Fibroblast of lung (primary cell): Measurements from ENCODE around the gene BTG1. TPM values are rescaled to one million over a fixed set of nuclear protein-coding genes. Genes with fewer than 3 reads are reported as not detected.

Experiments
- DNase-seq, 2 donors: peaks; one replicate each; pipeline versions ENCODE4 v3.0.0 to v3.0.0-alpha.2; 2010; ENCODE audit warnings: low read depth in 2 of 2
- H2AFZ ChIP-seq: 2 replicates; pipeline ENCODE4 v1.5.1; 2012; ENCODE audit warnings: low read length, control low read depth, inconsistent platforms
- H3K27ac ChIP-seq: 2 replicates; pipeline ENCODE4 v1.5.1; 2011; ENCODE audit warnings: low read length, control low read depth; ENCODE audit not compliant: insufficient read depth
- H3K27me3 ChIP-seq: 2 replicates; pipeline ENCODE4 v1.5.1; 2011; ENCODE audit warnings: mild to moderate bottlenecking, low read length; ENCODE audit not compliant: control insufficient read depth, insufficient read depth
- H3K36me3 ChIP-seq: 2 replicates; pipeline ENCODE4 v1.5.1; 2011; ENCODE audit warnings: low read length; ENCODE audit not compliant: control insufficient read depth, insufficient read depth
- H3K4me1 ChIP-seq: 2 replicates; pipeline ENCODE4 v1.5.1; 2011; ENCODE audit warnings: low read length; ENCODE audit not compliant: control insufficient read depth, insufficient read depth; ENCODE audit errors: extremely low read depth
- H3K4me2 ChIP-seq: 2 replicates; pipeline ENCODE4 v1.5.1; 2011; ENCODE audit warnings: low read length, control low read depth; ENCODE audit not compliant: insufficient read depth; ENCODE audit errors: extremely low read depth
- H3K4me3 ChIP-seq, 4 experiments: fragments of 200-600 bp in 1 of 4; sonication (generic) in 1 of 4; replicated peaks in 1 of 4; 2 replicates each; pipeline ENCODE4 v1.5.1; 2011 to 2016; ENCODE audit warnings: low read length in 4 of 4, low read depth in 3 of 4, mild to moderate bottlenecking in 3 of 4, control low read depth in 2 of 4, inconsistent platforms in 1 of 4, mixed read lengths in 1 of 4; ENCODE audit not compliant: insufficient read depth in 1 of 4; ENCODE audit errors: control extremely low read depth in 1 of 4
- H3K79me2 ChIP-seq: 2 replicates; pipeline ENCODE4 v1.5.1; 2012; ENCODE audit warnings: mild to moderate bottlenecking, low read length, inconsistent platforms; ENCODE audit not compliant: control insufficient read depth, insufficient read depth
- H3K9ac ChIP-seq: 2 replicates; pipeline ENCODE4 v1.5.1; 2011; ENCODE audit warnings: mild to moderate bottlenecking, low read length, control low read depth; ENCODE audit not compliant: insufficient read depth
- H3K9me3 ChIP-seq: 2 replicates; pipeline ENCODE4 v1.5.1; 2012; ENCODE audit warnings: low read depth, low read length; ENCODE audit not compliant: control insufficient read depth, insufficient read depth
- H4K20me1 ChIP-seq: 2 replicates; pipeline ENCODE4 v1.5.1; 2011; ENCODE audit warnings: low read length; ENCODE audit not compliant: control insufficient read depth, insufficient read depth; ENCODE audit errors: extremely low read depth
- EZH2 ChIP-seq: IDR thresholded peaks from 2 replicates; pipeline ENCODE4 v1.5.1; 2012; ENCODE audit warnings: low read length, control low read depth, mild to moderate bottlenecking; ENCODE audit errors: missing control alignments
- polyA plus RNA-seq, 2 donors: library from polyadenylated mRNA; depleted of rRNA in 1 of 2; stranded (reverse) in 1 of 2; unstranded in 1 of 2; fragments of >200 nt; gene quantifications; 2 replicates each; pipeline ENCODE4 v1.2.1, GENCODE V29; 2011 to 2012; ENCODE audit warnings: missing spikeins in 1 of 2
- total RNA-seq: library from RNA; depleted of rRNA; stranded (reverse); fragments of >200 nt; gene quantifications from 2 replicates; pipeline ENCODE4 v1.2.1, GENCODE V29; 2014
- TF ChIP-seq, protein P1 (sequence below), 2 donors: IDR thresholded peaks in 1 of 2; conservative IDR thresholded peaks in 1 of 2; 1 replicate in 1 of 2; 2 replicates in 1 of 2; pipeline ENCODE4 v1.5.1; 2011 to 2012; ENCODE audit warnings: low read length in 2 of 2, control low read depth in 1 of 2, inconsistent platforms in 1 of 2, low read depth in 1 of 2, mild to moderate bottlenecking in 1 of 2

BTG1 gene
- total and polyA plus RNA-seq, 2 donors (not counting 1 experiment from before 2014, with no cell fraction given), result 18.2 to 23.1 TPM

DNA sequence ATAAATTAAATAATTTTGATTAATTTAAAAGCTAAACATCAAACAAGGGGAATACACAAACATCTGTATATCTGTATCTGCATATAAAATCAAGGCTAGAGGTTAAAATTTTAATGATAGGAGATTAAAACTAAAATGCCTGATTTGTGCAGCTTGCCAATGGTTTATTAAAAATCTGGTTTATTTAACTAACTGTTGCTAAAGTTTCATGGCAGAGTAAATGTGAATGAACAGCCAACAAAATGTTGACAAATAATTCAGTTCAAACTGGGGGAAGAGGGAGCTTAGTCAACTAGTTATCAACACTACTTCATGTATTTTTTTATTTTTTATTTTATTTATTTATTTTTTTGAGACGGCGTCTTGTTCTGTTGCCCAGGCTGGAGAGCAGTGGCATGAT, 43.0 kb downstream of the BTG1 start:
- H3K4me1 ChIP-seq, result no peaks in the 10 kb centered on the region

DNA sequence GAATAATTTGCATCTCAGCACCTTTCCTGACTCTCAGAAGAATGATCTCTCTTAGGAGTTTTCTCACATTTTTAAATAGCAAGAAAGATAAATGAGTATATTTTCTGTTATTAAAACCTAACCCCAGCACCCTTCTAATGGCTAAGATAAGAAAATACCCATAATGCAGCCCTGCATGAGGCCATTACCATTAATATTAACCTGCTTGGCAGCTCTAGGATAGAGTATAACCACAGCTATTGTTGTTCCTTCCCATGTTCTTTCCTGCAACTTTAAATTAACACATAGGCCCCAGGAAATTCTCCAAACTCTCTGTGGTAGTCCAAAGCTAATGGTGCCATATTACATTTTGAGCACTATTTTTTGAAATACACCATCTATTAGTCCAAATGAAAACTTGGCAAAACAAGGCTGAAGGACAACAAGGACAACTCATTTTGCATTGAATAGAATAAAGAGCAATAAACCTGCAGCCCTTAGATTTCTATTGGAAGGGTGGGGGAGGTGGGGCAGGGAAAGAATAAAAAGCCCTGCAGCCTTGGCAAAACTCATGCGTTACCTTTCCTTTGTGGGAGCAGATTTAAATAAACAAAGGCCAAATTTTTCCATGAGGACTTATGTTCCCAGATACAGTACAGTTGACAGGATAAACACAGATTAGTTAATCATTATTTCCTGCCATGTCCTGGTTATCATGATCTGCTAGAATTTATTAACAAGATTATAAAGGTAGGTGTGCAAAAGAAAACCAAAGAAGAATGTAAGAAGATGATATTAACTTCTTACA, 46.9 kb downstream of the BTG1 start:
- TF ChIP-seq, protein P1, sequence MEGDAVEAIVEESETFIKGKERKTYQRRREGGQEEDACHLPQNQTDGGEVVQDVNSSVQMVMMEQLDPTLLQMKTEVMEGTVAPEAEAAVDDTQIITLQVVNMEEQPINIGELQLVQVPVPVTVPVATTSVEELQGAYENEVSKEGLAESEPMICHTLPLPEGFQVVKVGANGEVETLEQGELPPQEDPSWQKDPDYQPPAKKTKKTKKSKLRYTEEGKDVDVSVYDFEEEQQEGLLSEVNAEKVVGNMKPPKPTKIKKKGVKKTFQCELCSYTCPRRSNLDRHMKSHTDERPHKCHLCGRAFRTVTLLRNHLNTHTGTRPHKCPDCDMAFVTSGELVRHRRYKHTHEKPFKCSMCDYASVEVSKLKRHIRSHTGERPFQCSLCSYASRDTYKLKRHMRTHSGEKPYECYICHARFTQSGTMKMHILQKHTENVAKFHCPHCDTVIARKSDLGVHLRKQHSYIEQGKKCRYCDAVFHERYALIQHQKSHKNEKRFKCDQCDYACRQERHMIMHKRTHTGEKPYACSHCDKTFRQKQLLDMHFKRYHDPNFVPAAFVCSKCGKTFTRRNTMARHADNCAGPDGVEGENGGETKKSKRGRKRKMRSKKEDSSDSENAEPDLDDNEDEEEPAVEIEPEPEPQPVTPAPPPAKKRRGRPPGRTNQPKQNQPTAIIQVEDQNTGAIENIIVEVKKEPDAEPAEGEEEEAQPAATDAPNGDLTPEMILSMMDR (conservative IDR thresholded peaks at IDR 0.05 in 1 of 2, IDR thresholded peaks at IDR 0.05 in 1 of 2; ENCODE audit: low read depth in 1 of 2, low read length in 2 of 2), result no peak
- no peak for TF ChIP-seq EZH2

More for the DNA sequence above, 43.0 kb downstream of the BTG1 start:
- H2AFZ ChIP-seq, result no peak overlapping the region
- no peaks in the 10 kb centered on the region for H4K20me1 ChIP-seq
- TF ChIP-seq, protein P1 (conservative IDR thresholded peaks at IDR 0.05 in 1 of 2, IDR thresholded peaks at IDR 0.05 in 1 of 2; ENCODE audit: low read depth in 1 of 2, low read length in 2 of 2), result no peak
- no peak for TF ChIP-seq EZH2
- H3K9me3 ChIP-seq, result no peaks in the 10 kb centered on the region
- no peak overlapping the region for H3K4me3 ChIP-seq
- no peaks in the 10 kb centered on the region for H3K36me3 ChIP-seq
- H3K9ac ChIP-seq, result no peak overlapping the region
- H3K4me2 ChIP-seq, result no peak overlapping the region
- no peak overlapping the region for H3K27ac ChIP-seq
- H3K27me3 ChIP-seq, result no peaks in the 10 kb centered on the region
- DNase-seq, result no peak
- no peaks in the 10 kb centered on the region for H3K79me2 ChIP-seq

DNA sequence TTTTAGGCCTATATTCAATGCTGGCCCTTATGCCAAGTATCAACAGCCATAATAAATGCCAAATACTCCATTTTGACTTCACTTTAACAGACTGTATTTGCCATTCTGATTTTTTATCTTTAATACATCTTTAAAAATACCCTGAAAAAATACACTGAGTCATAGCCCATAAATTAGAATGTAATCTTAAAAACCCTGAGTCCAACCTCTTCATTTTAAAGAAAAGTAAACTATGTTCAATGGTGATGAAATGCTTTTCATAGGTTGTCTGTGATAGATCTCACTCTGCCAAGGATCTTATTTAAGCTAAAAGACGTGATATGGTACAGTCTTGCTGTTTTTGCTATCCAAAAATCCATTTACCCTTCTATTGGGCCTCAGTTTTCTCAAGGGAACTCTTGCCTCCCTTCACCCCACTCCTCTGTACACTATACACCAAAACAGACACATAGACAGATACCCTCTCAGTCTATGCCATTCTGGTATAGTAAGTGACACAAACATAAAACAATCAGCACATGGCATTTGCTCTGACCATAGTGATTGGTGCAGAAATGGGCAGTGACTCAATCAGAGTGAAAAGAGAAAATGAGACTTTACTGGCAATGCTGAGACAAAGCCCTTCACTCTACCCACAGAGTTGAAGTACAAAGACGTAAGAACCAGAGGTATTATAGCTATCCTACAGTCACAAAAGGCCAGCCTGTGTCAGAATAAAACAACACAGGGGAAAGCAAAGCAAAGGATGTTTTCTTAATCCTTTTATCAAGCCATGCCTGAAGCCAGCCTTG, 49.1 kb downstream of the BTG1 start:
- no peaks in the 10 kb centered on the region for H4K20me1 ChIP-seq
- H3K4me2 ChIP-seq, result no peak overlapping the region
- TF ChIP-seq, protein P1 (conservative IDR thresholded peaks at IDR 0.05 in 1 of 2, IDR thresholded peaks at IDR 0.05 in 1 of 2; ENCODE audit: low read depth in 1 of 2, low read length in 2 of 2), result no peak
- H3K9ac ChIP-seq, result no peak overlapping the region
- H3K27ac ChIP-seq, result no peak overlapping the region
- H3K4me1 ChIP-seq, result no peaks in the 10 kb centered on the region
- H3K27me3 ChIP-seq, result no peaks in the 10 kb centered on the region
- H3K4me3 ChIP-seq, result no peak overlapping the region
- no peaks in the 10 kb centered on the region for H3K36me3 ChIP-seq
- H3K9me3 ChIP-seq, result no peaks in the 10 kb centered on the region
- no peaks in the 10 kb centered on the region for H3K79me2 ChIP-seq
- no peak overlapping the region for H2AFZ ChIP-seq
- peak; percentile 57 to 68 for DNase-seq

More for the DNA sequence above, 46.9 kb downstream of the BTG1 start:
- DNase-seq, result no peak
- Histone ChIP-seq H3K4me2 (no peak overlapping the region), H3K79me2 (no peaks in the 10 kb centered on the region), H2AFZ (no peak overlapping the region), H3K27ac (no peak overlapping the region), H3K9me3 (no peaks in the 10 kb centered on the region), H4K20me1 (no peaks in the 10 kb centered on the region), H3K9ac (no peak overlapping the region), H3K4me3 (no peak overlapping the region), H3K4me1 (no peaks in the 10 kb centered on the region), H3K36me3 (no peaks in the 10 kb centered on the region), H3K27me3 (no peaks in the 10 kb centered on the region)
